Measurements from ENCODE around the gene PPIL3.

PPIL3 gene

GRCh38 chr2:200847269-200847668 lies 41.6 kb downstream of the PPIL3 start:
- H2AFZ ChIP-seq (ENCODE audit: low read length) = no peak overlapping the region
- H3K27ac ChIP-seq (ENCODE audit: low read length) = no peak overlapping the region
- DNase-seq = no peak
- no peaks in the 10 kb centered on the region for H4K20me1 ChIP-seq (ENCODE audit: insufficient read depth, low read length)
- no peak overlapping the region for H3K4me2 ChIP-seq (ENCODE audit: low read depth, low read length)
- H3K9ac ChIP-seq (ENCODE audit: low read length) = no peak overlapping the region
- H3K9me2 ChIP-seq (replicated peaks; ENCODE audit: insufficient read depth, low read length) = no peaks in the 10 kb centered on the region
- TF ChIP-seq EZH2 (optimal IDR thresholded peaks at IDR 0.05; ENCODE audit: low read depth, low read length) = no peak
- TF ChIP-seq EZH2phosphoT487 (IDR thresholded peaks at IDR 0.05; ENCODE audit: low read length) = no peak
- no peak for TF ChIP-seq CTCF (IDR thresholded peaks at IDR 0.05; ENCODE audit: low read length)
- H3K27me3 ChIP-seq (replicated peaks; ENCODE audit: insufficient read depth, low read length) = no peaks in the 10 kb centered on the region
- no peaks in the 10 kb centered on the region for H3K79me2 ChIP-seq (ENCODE audit: low read length)
- no peak overlapping the region for H3K4me3 ChIP-seq (ENCODE audit: low read length)
- 0 out of 2 replicates have a peak, but pooled peaks cover 2% of the 10 kb centered on the region for H3K36me3 ChIP-seq (replicated peaks; ENCODE audit: insufficient read depth, low read length)
- no peaks in the 10 kb centered on the region for H3K9me3 ChIP-seq (replicated peaks; ENCODE audit: insufficient read depth, low read length)
- no peaks in the 10 kb centered on the region for H3K4me1 ChIP-seq (ENCODE audit: low read length)
- peaks cover 19% of the 10 kb centered on the region for H3F3A ChIP-seq (ENCODE audit: insufficient read depth, low read length)

GRCh38 chr2:200845669-200846325 lies 43.1 kb downstream of the PPIL3 start:
- Histone ChIP-seq H3K4me3 (ENCODE audit: low read length) (no peak overlapping the region), H3F3A (ENCODE audit: insufficient read depth, low read length) (peaks cover 5% of the 10 kb centered on the region; the same call in 1 of the 2 replicates), H3K36me3 (replicated peaks; ENCODE audit: insufficient read depth, low read length) (no peaks in the 10 kb centered on the region), H3K27ac (ENCODE audit: low read length) (no peak overlapping the region), H3K9me3 (replicated peaks; ENCODE audit: insufficient read depth, low read length) (no peaks in the 10 kb centered on the region), H3K4me2 (ENCODE audit: low read depth, low read length) (no peak overlapping the region), H3K9ac (ENCODE audit: low read length) (no peak overlapping the region), H3K4me1 (ENCODE audit: low read length) (no peaks in the 10 kb centered on the region), H3K79me2 (ENCODE audit: low read length) (no peaks in the 10 kb centered on the region), H4K20me1 (ENCODE audit: insufficient read depth, low read length) (no peaks in the 10 kb centered on the region), H3K27me3 (replicated peaks; ENCODE audit: insufficient read depth, low read length) (no peaks in the 10 kb centered on the region), H2AFZ (ENCODE audit: low read length) (no peak overlapping the region), H3K9me2 (replicated peaks; ENCODE audit: insufficient read depth, low read length) (no peaks in the 10 kb centered on the region)
- no peak for DNase-seq
- TF ChIP-seq EZH2phosphoT487 (IDR thresholded peaks at IDR 0.05; ENCODE audit: low read length) = no peak
- no peak for TF ChIP-seq CTCF (IDR thresholded peaks at IDR 0.05; ENCODE audit: low read length)
- TF ChIP-seq EZH2 (optimal IDR thresholded peaks at IDR 0.05; ENCODE audit: low read depth, low read length) = no peak

- no peak for DNase-seq
- TF ChIP-seq CTCF (IDR thresholded peaks at IDR 0.05; ENCODE audit: low read length) (no peak), EZH2phosphoT487 (IDR thresholded peaks at IDR 0.05; ENCODE audit: low read length) (no peak), EZH2 (optimal IDR thresholded peaks at IDR 0.05; ENCODE audit: low read depth, low read length) (no peak)
- no peaks in the 10 kb centered on the region for H3K36me3 ChIP-seq (replicated peaks; ENCODE audit: insufficient read depth, low read length)
- H3K27me3 ChIP-seq (replicated peaks; ENCODE audit: insufficient read depth, low read length) = no peaks in the 10 kb centered on the region
- no peak overlapping the region for H3K27ac ChIP-seq (ENCODE audit: low read length)
- H3F3A ChIP-seq (ENCODE audit: insufficient read depth, low read length) = no peaks in the 10 kb centered on the region; the same call in 1 of the 2 replicates
- no peaks in the 10 kb centered on the region for H4K20me1 ChIP-seq (ENCODE audit: insufficient read depth, low read length)
- H3K9me3 ChIP-seq (replicated peaks; ENCODE audit: insufficient read depth, low read length) = no peaks in the 10 kb centered on the region
- no peak overlapping the region for H2AFZ ChIP-seq (ENCODE audit: low read length)
- no peak overlapping the region for H3K9ac ChIP-seq (ENCODE audit: low read length)
- no peak overlapping the region for H3K4me3 ChIP-seq (ENCODE audit: low read length)
- no peaks in the 10 kb centered on the region for H3K79me2 ChIP-seq (ENCODE audit: low read length)
- no peaks in the 10 kb centered on the region for H3K9me2 ChIP-seq (replicated peaks; ENCODE audit: insufficient read depth, low read length)
- no peaks in the 10 kb centered on the region for H3K4me1 ChIP-seq (ENCODE audit: low read length)
- no peak overlapping the region for H3K4me2 ChIP-seq (ENCODE audit: low read depth, low read length)
Observed at GRCh38 chr2:200845194-200845593, 43.7 kb downstream of the PPIL3 start.
